Nephron progenitor cell (in vitro differentiated cells): ENCODE data around the gene EEFSEC.

Source experiments
- DNase-seq: peaks from one replicate; pipeline ENCODE4 v3.0.0; 2021
- H3K27ac Mint-ChIP-seq: 2 replicates; pipeline ENCODE4 v1.8.0; 2021; ENCODE audit warnings: mild to moderate bottlenecking, moderate library complexity, mixed read lengths
- H3K27me3 Mint-ChIP-seq: 2 replicates; pipeline ENCODE4 v1.8.0; 2021; ENCODE audit warnings: mild to moderate bottlenecking, low read depth, mixed read lengths; ENCODE audit not compliant: poor library complexity
- H3K36me3 Mint-ChIP-seq: 2 replicates; pipeline ENCODE4 v1.8.0; 2021; ENCODE audit warnings: low read depth, mixed read lengths
- H3K4me1 Mint-ChIP-seq: 2 replicates; pipeline ENCODE4 v1.8.0; 2021; ENCODE audit warnings: mixed read lengths
- H3K4me3 Mint-ChIP-seq: 2 replicates; pipeline ENCODE4 v1.8.0; 2021; ENCODE audit warnings: mild to moderate bottlenecking, moderate library complexity, mixed read lengths
- H3K9me3 Mint-ChIP-seq: 2 replicates; pipeline ENCODE4 v1.8.0; 2021; ENCODE audit warnings: mild to moderate bottlenecking, moderate library complexity, mixed read lengths
- TF ChIP-seq, protein P1 (sequence below): fragments of 200-600 bp; sonication (generic); IDR thresholded peaks from 2 replicates; pipeline ENCODE4 v1.5.0; 2021; ENCODE audit warnings: antibody characterized with exemption

The EEFSEC gene

DNA sequence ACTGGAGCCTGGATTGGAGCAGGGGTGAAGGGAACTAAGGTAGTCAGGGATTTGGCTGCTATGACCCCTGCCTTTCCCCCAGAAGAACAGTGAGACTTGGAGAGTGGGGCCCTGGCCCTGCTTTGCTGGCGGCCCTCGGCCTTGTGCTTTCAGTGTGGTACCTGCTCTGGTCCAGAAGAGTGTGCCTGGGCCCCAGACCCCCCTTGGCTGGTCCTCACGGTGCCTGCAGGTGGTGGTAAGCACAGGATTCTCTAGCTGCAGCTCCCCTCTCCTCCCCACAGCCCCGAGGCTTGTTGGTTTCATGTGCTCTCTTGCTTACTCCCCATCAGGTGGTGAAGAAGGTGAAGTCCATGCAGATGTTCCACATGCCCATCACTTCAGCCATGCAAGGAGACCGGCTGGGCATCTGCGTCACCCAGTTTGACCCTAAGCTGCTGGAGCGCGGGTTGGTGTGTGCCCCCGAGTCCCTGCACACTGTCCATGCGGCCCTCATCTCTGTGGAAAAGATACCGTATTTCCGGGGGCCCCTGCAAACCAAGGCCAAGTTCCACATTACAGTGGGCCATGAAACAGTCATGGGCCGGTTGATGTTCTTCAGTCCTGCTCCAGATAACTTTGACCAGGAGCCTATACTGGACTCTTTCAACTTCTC lies 187.7 kb downstream of the EEFSEC start:
- H3K4me3 Mint-ChIP-seq = no peak overlapping the region
- H3K27ac Mint-ChIP-seq = peak overlapping the region; percentile 14
- peaks cover 66% of the 10 kb centered on the region for H3K4me1 Mint-ChIP-seq
- H3K27me3 Mint-ChIP-seq = peaks cover 32% of the 10 kb centered on the region
- TF ChIP-seq, protein P1, sequence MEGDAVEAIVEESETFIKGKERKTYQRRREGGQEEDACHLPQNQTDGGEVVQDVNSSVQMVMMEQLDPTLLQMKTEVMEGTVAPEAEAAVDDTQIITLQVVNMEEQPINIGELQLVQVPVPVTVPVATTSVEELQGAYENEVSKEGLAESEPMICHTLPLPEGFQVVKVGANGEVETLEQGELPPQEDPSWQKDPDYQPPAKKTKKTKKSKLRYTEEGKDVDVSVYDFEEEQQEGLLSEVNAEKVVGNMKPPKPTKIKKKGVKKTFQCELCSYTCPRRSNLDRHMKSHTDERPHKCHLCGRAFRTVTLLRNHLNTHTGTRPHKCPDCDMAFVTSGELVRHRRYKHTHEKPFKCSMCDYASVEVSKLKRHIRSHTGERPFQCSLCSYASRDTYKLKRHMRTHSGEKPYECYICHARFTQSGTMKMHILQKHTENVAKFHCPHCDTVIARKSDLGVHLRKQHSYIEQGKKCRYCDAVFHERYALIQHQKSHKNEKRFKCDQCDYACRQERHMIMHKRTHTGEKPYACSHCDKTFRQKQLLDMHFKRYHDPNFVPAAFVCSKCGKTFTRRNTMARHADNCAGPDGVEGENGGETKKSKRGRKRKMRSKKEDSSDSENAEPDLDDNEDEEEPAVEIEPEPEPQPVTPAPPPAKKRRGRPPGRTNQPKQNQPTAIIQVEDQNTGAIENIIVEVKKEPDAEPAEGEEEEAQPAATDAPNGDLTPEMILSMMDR = no peak
- no peak for DNase-seq
- no peaks in the 10 kb centered on the region for H3K36me3 Mint-ChIP-seq
- H3K9me3 Mint-ChIP-seq = no peaks in the 10 kb centered on the region

DNA sequence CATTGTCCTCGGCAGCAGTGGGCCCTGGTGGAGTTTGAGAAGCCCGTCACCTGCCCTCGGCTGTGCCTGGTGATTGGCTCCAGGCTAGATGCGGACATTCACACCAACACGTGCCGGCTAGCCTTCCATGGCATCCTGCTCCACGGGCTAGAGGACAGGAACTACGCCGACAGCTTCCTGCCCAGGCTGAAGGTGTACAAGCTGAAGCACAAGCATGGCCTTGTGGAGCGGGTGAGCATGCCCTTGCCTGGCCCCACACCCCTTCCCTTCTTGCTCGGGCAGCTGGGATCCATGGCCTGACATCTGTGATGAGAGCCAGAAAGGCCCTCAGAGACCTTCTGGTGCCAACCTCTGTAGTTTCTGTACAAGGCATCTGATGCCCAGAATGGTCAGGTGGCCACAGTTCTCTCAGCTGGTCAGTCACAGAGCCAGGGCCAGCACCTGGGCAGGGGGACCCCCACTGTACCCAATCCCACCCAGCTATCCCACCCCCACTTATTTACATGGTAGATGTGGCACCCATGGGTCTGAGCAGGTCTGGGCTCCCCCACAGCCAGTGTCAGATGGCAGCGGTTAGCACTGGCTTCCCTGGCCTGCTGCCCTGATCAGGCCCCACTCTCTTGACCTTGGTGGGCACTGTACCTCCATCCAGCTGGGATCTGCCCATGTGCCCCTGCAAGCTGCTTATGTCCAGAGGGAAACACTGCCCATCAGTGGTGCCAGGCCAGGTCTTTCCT lies 188.5 kb downstream of the EEFSEC start:
- Mint-ChIP-seq H3K4me1 (peaks cover 58% of the 10 kb centered on the region), H3K36me3 (no peaks in the 10 kb centered on the region), H3K27ac (no peak overlapping the region), H3K27me3 (peaks cover 24% of the 10 kb centered on the region), H3K9me3 (no peaks in the 10 kb centered on the region), H3K4me3 (no peak overlapping the region)
- DNase-seq = no peak
- TF ChIP-seq, protein P1 = no peak

DNA sequence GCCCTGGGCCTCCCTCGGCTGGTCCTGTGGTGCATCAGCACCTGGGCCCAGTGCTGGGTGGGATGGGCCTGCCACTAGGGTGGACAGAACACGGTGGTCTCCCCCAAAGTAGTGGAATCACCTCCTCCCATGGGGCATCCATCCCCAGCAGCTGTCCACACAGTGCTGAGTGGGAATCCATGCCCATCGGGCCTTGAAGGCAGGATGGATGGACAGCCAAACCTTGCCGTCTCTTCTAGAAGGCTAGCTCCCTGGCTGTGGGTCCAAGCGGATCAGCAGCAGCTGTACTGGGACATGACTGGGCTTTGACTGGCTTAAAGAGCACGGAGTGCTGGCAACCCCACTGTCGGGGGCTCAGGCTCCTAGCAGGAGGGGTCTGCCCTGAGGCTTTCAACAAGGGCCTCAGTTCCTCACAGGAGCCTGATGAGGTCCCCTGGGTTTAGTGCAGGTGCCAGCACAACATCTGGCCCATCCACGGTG lies 189.5 kb downstream of the EEFSEC start:
- Mint-ChIP-seq H3K36me3 (no peaks in the 10 kb centered on the region), H3K27ac (no peak overlapping the region), H3K4me1 (peaks cover 50% of the 10 kb centered on the region), H3K9me3 (no peaks in the 10 kb centered on the region), H3K4me3 (no peak overlapping the region), H3K27me3 (peaks cover 24% of the 10 kb centered on the region)
- DNase-seq = no peak
- TF ChIP-seq, protein P1 = no peak

DNA sequence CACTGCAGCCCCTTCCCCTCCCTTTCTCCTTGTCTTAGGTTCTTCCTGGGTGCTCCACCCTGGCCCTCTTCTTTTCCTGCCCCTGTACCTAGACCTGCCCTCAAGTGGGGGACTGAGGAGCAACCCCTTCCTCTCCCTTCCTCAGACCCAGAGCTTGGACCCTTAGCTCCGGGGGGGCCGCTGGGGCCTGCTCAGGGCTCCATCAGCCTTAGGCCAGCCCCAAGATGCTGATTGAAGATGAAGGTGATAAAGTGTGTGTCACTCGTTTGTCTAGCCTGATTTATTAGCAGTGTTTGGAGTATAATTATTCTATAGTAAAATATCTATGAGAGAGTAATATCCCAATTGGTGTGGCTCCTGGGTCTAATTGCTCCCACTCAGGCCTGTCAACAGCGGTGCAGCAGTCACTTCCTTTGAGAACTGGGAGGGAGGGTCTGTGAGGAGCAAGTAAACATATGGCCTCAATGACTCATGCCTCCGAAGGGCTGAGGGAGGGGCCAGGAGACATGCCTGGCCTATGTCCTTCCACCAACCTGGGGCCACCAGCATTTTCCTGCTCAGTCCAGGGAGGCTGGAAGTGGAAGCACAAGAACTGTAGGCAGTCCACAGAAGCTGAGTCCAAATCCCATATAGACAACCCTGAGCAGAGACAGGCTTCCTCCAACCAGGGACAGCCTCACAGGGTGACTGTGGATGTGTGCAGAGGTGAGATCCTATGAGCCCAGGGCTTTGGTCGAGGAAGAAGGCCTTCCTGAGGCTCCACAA lies 190.2 kb downstream of the EEFSEC start:
- Mint-ChIP-seq H3K27ac (no peak overlapping the region), H3K4me3 (no peak overlapping the region), H3K4me1 (peaks cover 50% of the 10 kb centered on the region)

DNA sequence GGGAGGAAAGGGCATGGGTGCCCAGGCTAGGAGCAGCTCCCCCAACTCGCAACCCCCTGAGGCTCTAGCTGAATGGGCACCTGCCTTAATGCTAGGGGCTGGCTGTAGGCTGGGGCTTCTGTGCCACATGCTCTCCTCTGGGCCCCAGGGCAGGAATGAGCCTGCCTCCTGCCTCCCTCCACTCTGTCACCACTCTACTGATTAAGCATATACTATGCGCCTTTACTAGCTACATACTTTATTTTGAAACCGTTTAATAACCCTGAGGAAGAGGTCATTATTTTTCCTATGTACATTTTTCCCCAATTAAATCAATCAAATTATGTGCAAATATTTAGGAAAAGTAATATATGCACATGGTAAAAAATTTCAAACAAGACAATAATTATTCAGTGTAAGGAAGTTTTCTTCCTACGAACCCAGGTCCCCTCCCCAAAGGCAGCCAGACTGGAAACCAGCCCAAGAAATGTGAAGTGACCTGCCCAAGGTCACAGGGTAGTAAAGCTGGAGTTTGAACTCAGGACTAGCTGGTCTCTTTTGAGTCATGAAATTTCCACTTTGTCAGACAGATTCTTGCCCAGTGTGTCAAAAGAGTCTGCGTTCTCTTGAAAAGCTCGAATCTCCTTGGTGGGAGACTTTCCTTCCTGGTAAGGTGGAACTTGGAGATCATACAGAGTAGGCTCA lies 190.9 kb downstream of the EEFSEC start:
- H3K4me1 Mint-ChIP-seq = peaks cover 50% of the 10 kb centered on the region
- no peak overlapping the region for H3K27ac Mint-ChIP-seq
- DNase-seq = no peak
- TF ChIP-seq, protein P1 = no peak
- no peaks in the 10 kb centered on the region for H3K36me3 Mint-ChIP-seq
- H3K4me3 Mint-ChIP-seq = no peak overlapping the region
- no peaks in the 10 kb centered on the region for H3K9me3 Mint-ChIP-seq
- H3K27me3 Mint-ChIP-seq = peaks cover 25% of the 10 kb centered on the region

More for the DNA sequence above, 190.2 kb downstream of the EEFSEC start:
- TF ChIP-seq, protein P1 = no peak
- DNase-seq = no peak
- Mint-ChIP-seq H3K9me3 (no peaks in the 10 kb centered on the region), H3K36me3 (no peaks in the 10 kb centered on the region), H3K27me3 (peaks cover 25% of the 10 kb centered on the region)
